GM10248 (cell line): Measurements from ENCODE around the gene INPP4A.

Experiments used
- CTCF ChIA-PET: fragments of 300-600 bp; sonication (Branson Sonifier 250); formaldehyde crosslinking; extraction: SDS; loops from one replicate; lab custom pipeline; 2021; ENCODE audit warnings: antibody characterized with exemption; lab: Yijun Ruan, JAX
- POLR2A ChIA-PET: fragments of 350-650 bp; sonication (Branson Sonifier 250); formaldehyde crosslinking; extraction: SDS; loops from one replicate; lab custom pipeline; 2020; ENCODE audit warnings: antibody characterized with exemption; lab: Yijun Ruan, JAX
- DNase-seq: peaks from one replicate; pipeline ENCODE4 v3.0.0; 2012; ENCODE audit errors: extremely low spot score
- TF ChIP-seq, protein P1 (sequence below): IDR thresholded peaks from 2 replicates; pipeline ENCODE4 v1.5.1; 2012; ENCODE audit warnings: mild to moderate bottlenecking, low read depth; ENCODE audit errors: extremely low read depth, missing control alignments, control extremely low read depth

The INPP4A gene

DNA sequence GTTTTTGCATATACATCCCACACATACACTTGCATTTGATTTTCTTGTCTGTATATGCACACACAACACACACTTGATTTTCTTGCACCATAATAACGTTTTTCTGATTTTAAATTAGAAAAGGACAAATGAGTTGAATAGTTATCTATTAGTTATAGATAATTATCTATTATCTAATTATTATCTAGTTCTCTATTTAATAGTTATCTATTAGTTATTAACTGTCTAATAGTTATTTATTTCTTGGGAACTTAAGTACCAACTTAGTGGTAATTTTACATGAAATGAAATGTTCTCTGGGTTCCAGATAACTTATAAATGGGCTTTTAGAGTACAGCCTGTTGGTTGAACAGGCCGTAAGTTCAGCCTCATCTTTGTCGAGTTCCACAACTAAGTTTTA is 23.0 kb downstream of the INPP4A start:
- CTCF ChIA-PET, result interaction anchor here (0.8 to 1.3 kb wide), 5 partner anchors 10 to 55 kb away, joined by 3 to 6 read pairs (median 3); no protein-coding TSS in a partner anchor
- TF ChIP-seq, protein P1, sequence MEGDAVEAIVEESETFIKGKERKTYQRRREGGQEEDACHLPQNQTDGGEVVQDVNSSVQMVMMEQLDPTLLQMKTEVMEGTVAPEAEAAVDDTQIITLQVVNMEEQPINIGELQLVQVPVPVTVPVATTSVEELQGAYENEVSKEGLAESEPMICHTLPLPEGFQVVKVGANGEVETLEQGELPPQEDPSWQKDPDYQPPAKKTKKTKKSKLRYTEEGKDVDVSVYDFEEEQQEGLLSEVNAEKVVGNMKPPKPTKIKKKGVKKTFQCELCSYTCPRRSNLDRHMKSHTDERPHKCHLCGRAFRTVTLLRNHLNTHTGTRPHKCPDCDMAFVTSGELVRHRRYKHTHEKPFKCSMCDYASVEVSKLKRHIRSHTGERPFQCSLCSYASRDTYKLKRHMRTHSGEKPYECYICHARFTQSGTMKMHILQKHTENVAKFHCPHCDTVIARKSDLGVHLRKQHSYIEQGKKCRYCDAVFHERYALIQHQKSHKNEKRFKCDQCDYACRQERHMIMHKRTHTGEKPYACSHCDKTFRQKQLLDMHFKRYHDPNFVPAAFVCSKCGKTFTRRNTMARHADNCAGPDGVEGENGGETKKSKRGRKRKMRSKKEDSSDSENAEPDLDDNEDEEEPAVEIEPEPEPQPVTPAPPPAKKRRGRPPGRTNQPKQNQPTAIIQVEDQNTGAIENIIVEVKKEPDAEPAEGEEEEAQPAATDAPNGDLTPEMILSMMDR, result no peak
- POLR2A ChIA-PET, result interaction anchor here (1.1 to 1.2 kb wide), 3 partner anchors 8 to 13 kb away, joined by 4 to 5 read pairs (median 4); no protein-coding TSS in a partner anchor
- no peak for DNase-seq

DNA sequence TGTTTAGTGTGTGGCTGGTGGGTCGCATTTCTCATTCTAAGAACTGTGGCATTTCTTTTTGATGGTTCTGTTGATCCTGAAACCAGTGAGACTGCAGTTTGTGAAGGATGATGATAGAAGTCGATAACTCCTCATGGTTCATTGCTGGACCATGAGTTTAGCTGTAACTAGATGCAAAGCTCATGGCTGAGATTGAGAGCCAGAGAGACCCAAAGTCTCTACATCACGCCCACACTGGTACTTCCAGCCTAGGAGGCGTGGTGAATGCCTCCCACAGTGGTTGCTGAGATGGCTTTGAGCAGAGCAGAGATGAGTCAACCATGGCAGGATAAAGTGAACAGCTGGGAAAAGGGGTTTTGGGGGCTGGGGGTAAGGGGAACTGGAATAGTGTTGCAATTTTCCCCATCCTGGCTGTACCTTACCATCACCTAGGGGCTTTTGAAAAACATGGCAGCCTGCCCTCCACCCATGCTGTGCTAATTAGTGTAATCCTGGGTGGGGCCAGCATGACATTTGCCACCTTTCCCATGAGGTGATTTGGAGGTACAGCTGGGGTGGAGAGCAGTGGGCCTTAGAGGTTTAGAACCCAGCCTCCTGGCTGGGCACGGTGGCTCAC is 24.1 kb downstream of the INPP4A start:
- ChIA-PET CTCF (interaction anchor here (0.8 to 1.3 kb wide), 3 partner anchors 9 to 19 kb away, joined by 3 to 5 read pairs (median 3); no protein-coding TSS in a partner anchor), POLR2A (interaction anchor here (0.6 to 1.2 kb wide), 4 partner anchors 11 to 73 kb away, joined by 3 to 7 read pairs (median 4); no protein-coding TSS in a partner anchor)
- TF ChIP-seq, protein P1, result no peak
- peak; percentile 62 for DNase-seq

DNA sequence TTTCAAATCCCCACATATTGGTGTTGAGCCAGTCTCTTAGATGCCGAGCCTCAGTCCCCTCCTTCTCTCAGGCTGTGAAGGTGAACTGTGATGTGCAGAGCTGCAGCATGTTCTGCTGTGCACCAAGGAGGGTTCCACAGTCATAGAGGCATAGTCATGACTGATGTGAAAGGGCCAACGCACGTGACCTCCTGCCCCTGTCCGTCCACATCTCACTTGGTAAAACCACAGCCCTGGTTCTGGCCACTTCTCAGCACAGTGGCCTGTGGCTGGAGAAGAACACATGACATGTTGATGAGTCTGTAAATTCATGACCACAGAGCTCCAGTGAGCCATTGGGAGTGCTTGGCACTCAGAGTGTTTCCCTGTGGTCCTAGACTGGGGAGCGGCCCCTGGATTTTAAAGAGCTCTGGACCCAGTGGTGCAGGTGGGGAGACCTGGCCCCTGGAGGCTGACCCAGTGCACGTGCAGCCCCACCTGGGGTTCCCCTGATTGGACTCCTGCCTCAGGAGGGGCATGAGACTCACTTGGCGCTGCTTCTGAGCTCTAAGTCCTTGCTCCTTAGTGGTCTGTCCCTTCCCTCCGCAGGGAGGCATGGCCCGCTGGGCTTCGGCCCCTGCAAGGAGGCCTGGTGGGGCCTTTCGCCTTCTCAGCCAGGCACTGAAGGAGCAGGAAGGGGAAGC is 25.3 kb downstream of the INPP4A start:
- TF ChIP-seq, protein P1, result no peak
- no peak for DNase-seq
- ChIA-PET POLR2A (interaction anchor here (0.9 to 1.6 kb wide), 2 partner anchors 9 to 14 kb away, joined by 4 read pairs; no protein-coding TSS in a partner anchor), CTCF (interaction anchor here (1.5 to 4.0 kb wide), 7 partner anchors 10 to 49 kb away, joined by 4 to 32 read pairs (median 21); no protein-coding TSS in a partner anchor)

DNA sequence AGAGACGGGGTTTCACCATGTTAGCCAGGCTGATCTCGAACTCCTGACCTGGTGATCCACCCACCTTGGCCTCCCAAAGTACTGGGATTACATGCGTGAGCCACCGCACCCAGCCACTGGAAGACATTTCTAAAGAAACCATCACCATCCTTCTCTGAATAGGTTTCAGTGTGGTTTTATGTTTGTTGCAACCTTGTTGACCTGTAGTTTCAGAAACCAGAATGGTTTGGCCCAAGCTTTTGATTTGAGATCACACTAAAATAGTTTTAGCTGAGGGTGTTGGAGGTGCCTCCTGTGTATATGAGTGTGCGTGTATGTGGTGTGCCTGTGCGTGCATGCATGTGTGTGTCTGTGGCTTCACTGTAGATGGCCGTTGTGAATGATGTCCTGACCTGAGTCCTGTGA is 26.2 kb downstream of the INPP4A start:
- CTCF ChIA-PET, result interaction anchor here (0.6 to 4.0 kb wide), 13 partner anchors 10 to 772 kb away, joined by 3 to 32 read pairs (median 4); no protein-coding TSS in a partner anchor
- POLR2A ChIA-PET, result interaction anchor here (0.6 to 1.6 kb wide), 2 partner anchors 9 to 14 kb away, joined by 3 to 4 read pairs; no protein-coding TSS in a partner anchor
- DNase-seq, result no peak
- TF ChIP-seq, protein P1, result no peak

DNA sequence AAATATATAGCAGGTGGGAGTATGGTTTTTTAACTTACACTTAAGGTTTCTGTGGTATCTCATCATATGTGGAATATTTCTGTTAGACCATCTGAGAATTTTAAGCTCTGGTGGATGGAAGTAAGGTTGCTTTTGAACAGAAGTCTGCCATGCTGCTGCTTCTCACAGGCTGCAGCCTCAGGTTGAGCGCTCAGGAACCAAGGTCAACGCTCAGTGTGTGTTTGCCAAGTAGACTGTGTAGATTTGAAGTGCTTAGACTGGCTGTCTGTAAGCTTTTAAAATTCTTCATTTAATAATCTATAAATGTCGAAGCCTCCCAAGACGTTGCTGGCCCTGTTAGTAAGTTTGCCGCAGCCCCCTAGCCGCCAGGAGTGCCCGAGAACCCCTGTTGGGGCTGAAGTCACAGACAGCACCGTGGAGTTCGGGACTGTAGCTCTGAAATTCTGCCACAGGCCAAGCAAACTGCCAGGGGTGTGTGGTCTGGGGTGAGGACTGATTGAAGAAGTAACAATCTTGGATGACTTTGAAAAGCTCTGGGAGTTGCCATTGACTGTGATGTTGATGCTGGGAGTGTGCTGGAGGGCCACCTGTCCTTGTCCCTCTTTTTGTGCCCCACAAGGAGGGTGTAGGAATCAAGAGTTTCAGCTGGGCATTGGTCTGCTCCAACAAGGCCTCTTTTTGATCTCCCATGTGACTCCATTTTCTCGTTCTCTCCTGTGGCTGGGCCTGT is 26.9 kb downstream of the INPP4A start:
- DNase-seq, result no peak
- TF ChIP-seq, protein P1, result no peak
- POLR2A ChIA-PET, result interaction anchor here (0.6 to 1.7 kb wide), 2 partner anchors 8 to 14 kb away, joined by 4 to 5 read pairs; no protein-coding TSS in a partner anchor
- CTCF ChIA-PET, result interaction anchor here (0.6 to 4.0 kb wide), 14 partner anchors 10 to 772 kb away, joined by 3 to 32 read pairs (median 4); no protein-coding TSS in a partner anchor
